Measurements from ENCODE around the gene RALGDS.
A peak's percentile ranks its signal among the peaks of the same experiment; 100 is the strongest.

Gene RALGDS

GRCh38 chr9:133133681-133134387 lies 12.8 kb upstream of the RALGDS start:
- ATAC-seq, result peak; percentile 88 to 89

- no peak for ATAC-seq
Measured at GRCh38 chr9:133132174-133132573, 11.1 kb upstream of the RALGDS start.

- no peak for ATAC-seq
Measured at GRCh38 chr9:133131506-133131905, 10.5 kb upstream of the RALGDS start.

DNA sequence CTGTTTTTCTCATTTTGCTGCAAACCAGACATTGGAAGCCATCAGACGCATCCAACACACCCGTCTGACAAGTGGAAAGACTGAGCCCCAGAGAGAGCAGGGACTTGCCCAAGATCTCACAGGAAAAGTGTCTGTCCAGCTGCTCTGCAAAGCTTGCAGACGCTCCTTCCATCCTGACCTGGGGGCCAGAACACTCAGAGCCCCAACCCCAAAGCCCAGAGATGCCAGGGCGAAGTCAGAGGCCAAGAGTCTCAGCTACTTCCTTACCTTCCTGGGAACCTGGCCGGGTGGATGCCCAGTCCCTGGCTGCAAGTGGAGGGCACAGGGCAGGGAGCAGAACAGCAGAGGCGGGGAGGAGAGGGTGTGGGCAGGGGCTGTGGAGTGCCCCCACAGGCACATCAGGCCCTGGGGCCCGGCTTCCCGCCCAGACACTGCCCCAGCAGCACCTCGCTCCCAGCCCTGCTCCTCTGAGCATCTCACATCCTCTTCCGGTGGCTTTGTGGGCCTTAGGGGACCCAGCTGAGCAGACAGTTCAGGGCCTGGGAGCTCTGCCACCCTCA lies 9.7 kb upstream of the RALGDS start:
- ATAC-seq, result peak; percentile 8

DNA sequence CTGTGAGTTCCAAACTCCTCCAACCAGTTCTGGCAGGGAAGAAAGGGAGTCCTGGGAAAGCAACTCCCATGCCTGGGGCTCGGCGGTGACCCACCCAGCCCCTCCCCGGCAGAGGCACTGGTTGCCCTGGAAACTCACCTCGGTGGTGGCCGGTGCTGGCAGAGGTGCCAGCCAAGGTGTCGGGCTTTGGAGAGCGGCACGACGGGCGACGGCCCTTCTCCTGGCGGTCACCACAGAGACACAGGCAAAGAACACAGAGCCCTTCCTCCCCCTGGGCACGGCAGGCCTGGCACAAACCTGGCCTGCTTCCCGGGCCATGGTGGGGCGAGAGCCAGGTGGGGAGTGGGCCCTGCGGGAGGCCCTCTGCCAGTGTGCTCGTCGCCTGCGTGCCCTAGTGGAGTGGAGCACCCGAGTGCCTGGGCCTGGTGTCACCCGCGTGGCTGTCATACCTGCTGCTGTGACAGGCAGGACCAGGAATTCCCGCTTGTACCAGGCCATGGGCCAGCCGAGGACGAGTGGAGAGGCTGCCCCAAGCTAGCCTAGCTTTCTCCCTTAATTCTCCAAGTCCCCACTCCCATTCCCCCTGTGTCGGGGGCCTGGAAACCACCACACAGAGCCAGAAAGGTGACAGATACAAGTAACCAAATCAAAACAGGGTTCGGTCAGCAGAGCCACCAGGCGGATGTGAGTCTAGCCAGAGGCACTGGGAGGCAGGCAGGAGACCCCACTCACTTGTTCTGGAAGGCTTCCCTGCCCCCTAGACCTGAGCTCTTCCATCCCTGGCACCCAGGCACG lies 8.2 kb upstream of the RALGDS start:
- no peak for ATAC-seq

DNA sequence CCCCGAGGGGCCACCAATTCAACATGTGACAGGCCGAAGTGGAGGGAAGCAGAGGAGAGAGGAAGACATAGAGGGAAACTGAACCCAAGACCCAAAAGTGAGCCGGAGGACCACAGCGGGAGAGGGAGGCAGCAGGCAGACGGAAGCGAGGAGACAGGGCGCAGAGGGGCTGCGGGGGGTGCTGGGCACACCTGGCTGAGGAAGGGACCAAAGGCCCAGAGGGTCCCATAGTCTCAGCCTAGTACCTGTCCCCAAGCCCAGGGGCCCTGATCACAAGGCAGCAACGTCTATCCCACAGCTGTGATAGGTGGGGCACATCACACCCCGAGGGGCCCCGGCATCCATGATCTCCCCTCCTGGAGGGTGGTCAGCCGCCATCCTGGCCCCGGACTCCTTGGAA lies 7.1 kb upstream of the RALGDS start:
- ATAC-seq, result no peak

- peak; percentile 56 to 62 for ATAC-seq
Measured at GRCh38 chr9:133127340-133127981, 6.4 kb upstream of the RALGDS start.

DNA sequence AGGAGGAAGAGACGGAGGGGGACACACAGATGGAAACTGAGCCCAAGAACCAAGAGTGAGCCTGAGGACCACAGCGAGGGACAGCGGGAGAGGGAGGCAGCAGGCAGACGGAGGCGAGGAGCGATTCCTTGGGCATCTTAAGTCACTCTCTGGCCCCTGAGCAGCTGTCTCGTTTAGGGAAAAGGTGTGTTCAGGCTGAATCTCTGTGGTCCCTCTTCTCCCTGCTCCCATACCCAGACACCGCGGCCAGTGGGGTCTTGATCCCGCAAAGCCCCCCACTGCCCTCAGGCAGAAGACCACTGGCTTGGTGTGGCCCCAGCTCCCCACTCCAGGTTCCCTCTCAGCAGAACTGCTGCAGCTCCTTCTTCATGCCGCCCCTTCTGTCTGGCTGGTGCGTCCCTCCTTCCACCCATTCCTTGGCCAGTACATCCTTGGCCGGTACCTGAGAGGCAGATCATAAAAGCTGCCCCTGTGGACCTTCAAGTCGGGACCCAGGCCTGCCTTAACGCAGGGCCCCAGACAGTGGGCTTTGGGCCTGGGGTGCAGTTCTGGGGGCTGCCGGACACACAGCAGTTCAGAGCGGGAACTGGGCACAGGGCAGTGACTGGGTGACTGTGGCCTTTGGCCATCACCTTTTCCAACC lies 5.8 kb upstream of the RALGDS start:
- no peak for ATAC-seq

DNA sequence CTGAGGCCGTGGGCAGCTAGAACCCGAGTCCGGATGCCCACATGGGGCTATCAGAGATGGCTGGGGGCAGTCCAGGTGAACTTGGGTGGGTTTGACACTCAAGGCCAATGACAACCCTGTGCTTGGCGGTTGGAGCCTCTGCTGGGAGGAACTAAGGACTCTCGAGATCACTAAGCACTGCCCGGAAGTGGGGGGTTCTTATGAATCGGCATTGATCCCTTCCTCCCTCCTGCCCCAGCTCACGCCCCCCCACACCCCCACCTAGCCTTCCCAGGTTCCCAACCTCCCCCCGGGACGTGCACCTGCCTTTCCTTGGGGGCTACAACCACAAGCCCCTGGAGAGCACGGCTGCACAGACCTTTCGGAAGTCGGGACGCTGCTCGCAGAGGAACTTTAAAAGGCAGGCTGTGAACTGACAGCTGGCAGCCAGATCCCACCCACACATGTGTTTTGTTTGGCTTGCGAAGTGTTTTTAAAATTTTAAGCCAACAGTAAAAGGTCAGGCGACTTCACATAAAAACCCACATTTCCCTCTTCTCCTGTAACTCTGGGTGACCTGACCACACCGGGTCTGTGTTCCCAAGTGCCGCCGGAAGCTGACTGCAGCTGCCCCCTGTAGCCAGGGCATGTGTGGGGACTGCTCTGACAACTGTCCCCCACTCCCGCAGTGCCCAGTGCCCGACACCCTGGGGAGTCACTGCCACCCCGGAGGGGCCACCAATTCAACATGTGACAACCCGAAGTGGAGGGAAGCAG lies 5.1 kb upstream of the RALGDS start:
- no peak for ATAC-seq

DNA sequence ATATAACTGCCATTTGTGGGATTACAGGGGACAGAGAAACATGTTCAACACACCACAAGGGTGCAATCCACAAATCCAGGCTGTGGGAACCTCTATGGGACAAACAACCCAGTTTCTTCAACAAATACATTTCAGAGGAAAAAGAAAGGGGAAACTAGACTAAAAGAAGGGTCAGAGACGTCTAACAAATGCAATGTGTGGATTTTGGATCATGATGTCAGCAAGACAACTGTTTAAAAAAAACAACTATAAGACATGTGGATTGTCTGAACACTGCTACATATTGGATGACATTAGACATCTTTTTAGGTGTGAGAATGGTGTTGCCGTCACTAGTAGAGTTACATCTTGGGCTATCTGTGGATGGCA lies 3.9 kb upstream of the RALGDS start:
- no peak for ATAC-seq

DNA sequence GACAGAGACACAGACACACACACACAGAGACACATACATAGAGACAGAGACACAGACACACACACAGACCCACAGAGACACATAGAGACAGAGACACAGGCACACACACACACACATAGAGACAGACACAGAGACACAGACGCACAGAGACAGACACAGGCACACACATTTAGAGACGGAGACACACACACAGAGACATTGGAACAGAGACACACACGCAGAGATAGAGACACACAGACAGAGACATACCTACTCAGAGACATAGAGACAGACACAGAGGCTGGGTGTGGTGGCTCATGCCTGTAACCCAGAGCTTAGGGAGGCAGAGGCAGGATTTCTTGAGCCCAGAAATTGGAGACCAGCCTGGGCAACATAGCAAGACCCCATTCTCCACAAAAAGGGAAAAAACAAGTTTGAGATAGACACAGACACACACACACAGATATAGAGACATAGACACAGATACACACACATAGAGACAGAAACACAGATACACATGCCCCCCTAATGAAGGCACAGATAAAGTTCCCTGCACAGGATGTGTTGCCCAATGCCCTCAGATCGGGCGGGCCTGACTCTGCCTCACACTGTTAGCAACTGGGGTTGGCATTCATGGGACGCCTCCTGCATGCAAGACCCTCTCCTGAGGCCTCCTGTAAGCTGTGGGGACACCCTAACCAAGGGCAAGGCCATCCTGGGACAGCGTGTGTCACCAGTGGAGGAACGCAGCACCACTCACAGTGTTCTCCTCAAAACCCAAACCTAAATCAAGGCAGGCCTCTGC lies 3.3 kb upstream of the RALGDS start:
- ATAC-seq, result no peak

- no peak for ATAC-seq
Measured at GRCh38 chr9:133122935-133123611, 2.0 kb upstream of the RALGDS start.

- ATAC-seq, result no peak
Measured at GRCh38 chr9:133122605-133122934, 1.5 kb upstream of the RALGDS start.

DNA sequence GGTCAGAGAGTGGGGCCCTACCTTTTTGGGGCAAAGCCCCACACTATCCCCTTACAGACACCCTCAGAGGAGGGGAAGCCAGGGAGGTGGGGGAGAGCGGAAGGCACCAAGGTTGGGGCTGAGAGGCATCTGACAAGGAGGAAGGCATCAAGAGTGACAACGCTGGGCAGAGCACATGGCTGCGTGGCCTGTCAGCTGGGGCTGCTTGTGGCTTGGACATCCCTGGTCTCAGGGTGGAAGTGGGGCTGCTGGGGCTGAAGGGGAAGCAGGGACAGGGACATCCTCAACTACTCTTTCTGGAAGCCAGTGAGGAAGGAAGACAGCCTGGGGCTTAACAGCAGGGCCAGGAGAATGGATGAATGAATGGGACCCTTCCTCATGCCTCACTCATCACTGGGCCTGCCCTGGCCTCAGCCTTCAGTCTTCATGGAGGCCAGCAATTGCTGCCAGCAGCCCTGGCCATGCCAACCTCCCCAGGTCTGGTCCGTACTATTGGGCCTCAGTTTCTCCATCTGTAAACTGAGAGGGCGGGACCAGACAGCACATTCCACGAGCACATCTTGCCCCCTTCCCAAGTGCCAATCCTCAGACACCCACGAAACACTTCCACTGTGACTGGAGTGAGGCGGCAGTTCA lies 993 bp upstream of the RALGDS start:
- no peak for ATAC-seq

- no peak for ATAC-seq
Measured at GRCh38 chr9:133120501-133121197, 391 bp downstream of the RALGDS start.

GRCh38 chr9:133119846-133120500 lies 1.1 kb downstream of the RALGDS start:
- no peak for ATAC-seq

- no peak for ATAC-seq
Measured at GRCh38 chr9:133119103-133119845, 1.8 kb downstream of the RALGDS start.

GRCh38 chr9:133118568-133118967 lies 2.5 kb downstream of the RALGDS start:
- ATAC-seq, result no peak

GRCh38 chr9:133118179-133118520 lies 2.9 kb downstream of the RALGDS start:
- no peak for ATAC-seq

All from activated CD4-positive, CD25-positive, alpha-beta regulatory T cell treated with anti-CD3 and anti-CD28 coated beads, Interleukin-2, amount 50 U/mL, for 24 hours (primary cell).